Measurements from ENCODE around the gene CCNF.

- TF ChIP-seq POLR2A (IDR thresholded peaks at IDR 0.05) (no peak), CTCF (IDR thresholded peaks at IDR 0.05) (no peak)
Measured at GRCh38 chr16:2476345-2476720, 47.1 kb downstream of the CCNF start.
